ENCODE data around the gene ADIG.

ADIG gene

GRCh38 chr20:38581013-38581412 lies at the start of gene ADIG:
Gene ADIG (plus strand): TSS chr20:38581197. CDS start chr20:38581251, 54 bp downstream.
- peak within 1 kb of the TSS; percentile 50; the same call in 1 of the 2 replicates for H3K27ac ChIP-seq
- TF ChIP-seq, protein P1, sequence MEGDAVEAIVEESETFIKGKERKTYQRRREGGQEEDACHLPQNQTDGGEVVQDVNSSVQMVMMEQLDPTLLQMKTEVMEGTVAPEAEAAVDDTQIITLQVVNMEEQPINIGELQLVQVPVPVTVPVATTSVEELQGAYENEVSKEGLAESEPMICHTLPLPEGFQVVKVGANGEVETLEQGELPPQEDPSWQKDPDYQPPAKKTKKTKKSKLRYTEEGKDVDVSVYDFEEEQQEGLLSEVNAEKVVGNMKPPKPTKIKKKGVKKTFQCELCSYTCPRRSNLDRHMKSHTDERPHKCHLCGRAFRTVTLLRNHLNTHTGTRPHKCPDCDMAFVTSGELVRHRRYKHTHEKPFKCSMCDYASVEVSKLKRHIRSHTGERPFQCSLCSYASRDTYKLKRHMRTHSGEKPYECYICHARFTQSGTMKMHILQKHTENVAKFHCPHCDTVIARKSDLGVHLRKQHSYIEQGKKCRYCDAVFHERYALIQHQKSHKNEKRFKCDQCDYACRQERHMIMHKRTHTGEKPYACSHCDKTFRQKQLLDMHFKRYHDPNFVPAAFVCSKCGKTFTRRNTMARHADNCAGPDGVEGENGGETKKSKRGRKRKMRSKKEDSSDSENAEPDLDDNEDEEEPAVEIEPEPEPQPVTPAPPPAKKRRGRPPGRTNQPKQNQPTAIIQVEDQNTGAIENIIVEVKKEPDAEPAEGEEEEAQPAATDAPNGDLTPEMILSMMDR (conservative IDR thresholded peaks at IDR 0.05): no peak

DNA sequence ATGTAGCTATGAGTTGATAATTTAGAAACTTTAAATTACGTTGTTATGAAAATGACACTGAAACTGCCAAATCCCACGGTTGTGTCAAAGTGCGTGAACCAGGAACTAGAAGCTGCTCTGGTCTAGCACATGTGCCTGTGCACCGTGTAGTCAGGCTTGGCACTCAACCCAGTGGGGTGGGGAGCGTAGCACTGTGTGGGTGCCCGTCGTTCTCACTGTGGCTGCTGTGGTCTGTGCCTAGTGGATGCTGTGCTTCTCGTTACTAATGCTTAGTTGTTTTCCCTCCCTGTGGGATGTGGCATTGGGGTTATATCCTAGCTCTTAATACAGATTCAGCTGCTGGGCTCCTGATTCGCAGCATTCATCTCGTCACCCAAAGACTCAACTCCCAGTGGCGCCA lies 46.2 kb upstream of the ADIG start:
- no peak overlapping the region for H3K27ac ChIP-seq
- TF ChIP-seq, protein P1 (conservative IDR thresholded peaks at IDR 0.05): no peak

GRCh38 chr20:38536310-38536709 lies 44.7 kb upstream of the ADIG start:
- TF ChIP-seq, protein P1 (conservative IDR thresholded peaks at IDR 0.05): no peak

GRCh38 chr20:38537176-38537575 lies 43.8 kb upstream of the ADIG start:
- 0 out of 2 replicates have a peak overlapping the region, but pooled peaks have one; percentile 4 for H3K27ac ChIP-seq
- TF ChIP-seq, protein P1 (conservative IDR thresholded peaks at IDR 0.05): no peak

More at GRCh38 chr20:38536310-38536709, 44.7 kb upstream of the ADIG start:
- no peak overlapping the region for H3K27ac ChIP-seq

DNA sequence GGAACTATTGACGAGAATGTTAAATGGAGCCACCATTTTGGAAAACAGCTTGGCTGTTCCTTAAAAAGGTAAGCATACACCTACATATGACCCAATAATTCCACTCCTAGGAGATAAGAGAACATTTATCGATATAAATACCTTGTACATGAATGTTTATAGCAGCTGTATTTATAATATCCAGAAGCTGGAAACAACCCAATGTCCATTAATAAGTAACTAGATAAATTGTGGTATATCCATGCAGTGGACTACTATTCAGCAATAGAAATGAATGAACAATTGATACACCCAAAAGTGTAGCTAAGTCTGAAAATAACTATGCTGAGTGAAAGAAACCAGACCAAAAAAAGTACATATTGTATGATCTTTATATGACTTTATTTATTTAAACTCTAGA lies 42.2 kb upstream of the ADIG start:
- TF ChIP-seq, protein P1 (conservative IDR thresholded peaks at IDR 0.05): no peak

DNA sequence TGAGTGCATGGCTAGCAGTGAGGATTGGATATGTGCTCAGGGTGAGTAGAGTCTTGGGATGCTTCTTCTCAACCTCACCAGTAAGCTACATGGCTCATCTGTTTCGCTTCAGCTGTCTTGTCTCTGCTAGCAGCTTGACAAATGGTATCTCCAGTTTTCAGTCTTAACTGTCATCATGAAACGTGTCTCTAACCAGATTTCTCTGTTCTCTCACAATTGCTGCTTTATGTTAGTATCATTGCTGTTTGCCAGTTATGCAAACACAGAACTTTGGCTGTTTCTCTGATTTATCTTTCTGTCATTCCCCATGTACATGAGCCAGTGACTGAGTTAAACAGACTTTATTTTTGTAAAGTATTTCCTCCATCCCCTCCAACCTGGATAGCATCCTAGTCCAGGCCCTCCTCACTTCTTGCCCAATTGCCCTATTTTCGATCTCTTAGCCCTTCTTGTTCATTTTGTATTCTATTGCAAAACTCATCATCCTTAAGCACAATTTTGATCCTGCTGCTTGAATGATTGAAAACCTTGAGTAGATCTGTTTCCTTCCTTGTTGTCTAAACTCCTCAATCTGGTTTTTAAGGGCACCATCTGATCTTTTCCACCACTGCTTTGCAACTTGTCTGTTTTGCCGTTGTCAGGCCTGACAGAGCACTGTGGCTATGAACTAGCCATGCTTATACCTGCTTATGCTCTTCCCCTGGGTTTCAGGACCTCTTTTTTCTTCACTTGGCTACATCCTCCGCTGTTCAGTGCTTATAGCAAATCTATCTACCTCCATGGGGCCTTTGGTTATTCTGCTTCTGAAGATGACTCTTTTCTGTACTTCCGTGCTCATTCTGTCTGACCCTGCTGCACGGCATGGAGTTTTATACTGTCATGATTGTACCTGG lies 37.7 kb upstream of the ADIG start:
- no peak overlapping the region for H3K27ac ChIP-seq
- TF ChIP-seq, protein P1 (conservative IDR thresholded peaks at IDR 0.05): no peak

More for the DNA sequence above, 42.2 kb upstream of the ADIG start:
- H3K27ac ChIP-seq: peak overlapping the region; percentile 48

DNA sequence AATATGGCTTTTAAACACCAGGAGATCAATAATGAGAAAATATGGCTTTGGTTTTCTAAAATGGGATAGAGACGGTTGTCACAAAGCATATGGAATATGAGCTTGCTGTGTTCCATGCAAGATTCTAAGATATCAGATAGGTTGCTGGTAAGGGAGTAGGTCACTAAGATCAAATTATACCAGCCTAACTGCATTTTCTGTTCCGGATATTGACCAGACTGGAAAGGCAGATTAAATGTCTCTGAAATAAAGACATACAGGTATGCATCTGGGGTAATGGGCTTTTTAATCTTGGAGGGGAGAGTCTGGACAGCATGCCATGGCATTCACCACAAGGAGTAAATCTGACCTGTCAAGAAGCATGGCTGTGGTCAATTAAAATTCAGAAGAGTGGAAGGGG lies 35.2 kb upstream of the ADIG start:
- TF ChIP-seq, protein P1 (conservative IDR thresholded peaks at IDR 0.05): no peak
- no peak overlapping the region for H3K27ac ChIP-seq

All from VCaP (cell line).